Activated CD4-positive, alpha-beta T cell treated with anti-CD3 and anti-CD28 coated beads, Interleukin-2, amount 50 U/mL, for 24 hours (primary cell): ENCODE data around the gene TMTC2.

ENCODE experiments used
- DNase-seq, 2 donors: peaks; one replicate each; pipeline ENCODE4 v3.0.0-alpha.2; 2020; ENCODE audit warnings: low read depth in 1 of 2, low spot score in 1 of 2

TMTC2 gene

GRCh38 chr12:82876075-82876474 is 189.4 kb downstream of the TMTC2 start:
- no peak for DNase-seq

- no peak for DNase-seq
Measured at GRCh38 chr12:82877963-82878362, 191.3 kb downstream of the TMTC2 start.

GRCh38 chr12:82880442-82880901 is 193.8 kb downstream of the TMTC2 start:
- no peak for DNase-seq

GRCh38 chr12:82883394-82884355 is 197.0 kb downstream of the TMTC2 start:
- no peak for DNase-seq

- DNase-seq = no peak
Measured at GRCh38 chr12:82886671-82887340, 200.1 kb downstream of the TMTC2 start.

GRCh38 chr12:82893896-82894295 is 207.2 kb downstream of the TMTC2 start:
- no peak for DNase-seq

GRCh38 chr12:82896277-82896676 is 209.6 kb downstream of the TMTC2 start:
- no peak for DNase-seq

GRCh38 chr12:82896979-82897378 is 210.3 kb downstream of the TMTC2 start:
- no peak for DNase-seq

GRCh38 chr12:82898441-82898840 is 211.7 kb downstream of the TMTC2 start:
- DNase-seq = no peak

- DNase-seq = no peak
Measured at GRCh38 chr12:82904219-82904790, 217.6 kb downstream of the TMTC2 start.

GRCh38 chr12:82910246-82910893 is 223.7 kb downstream of the TMTC2 start:
- no peak for DNase-seq

- no peak for DNase-seq
Measured at GRCh38 chr12:82912406-82912805, 225.7 kb downstream of the TMTC2 start.

GRCh38 chr12:82919388-82920054 is 232.8 kb downstream of the TMTC2 start:
- no peak for DNase-seq

- no peak for DNase-seq
Measured at GRCh38 chr12:82923935-82924334, 237.2 kb downstream of the TMTC2 start.

GRCh38 chr12:82926630-82927029 is 239.9 kb downstream of the TMTC2 start:
- DNase-seq = no peak

GRCh38 chr12:82930301-82930700 is 243.6 kb downstream of the TMTC2 start:
- DNase-seq = no peak

GRCh38 chr12:82931349-82932116 is 244.8 kb downstream of the TMTC2 start:
- no peak for DNase-seq

GRCh38 chr12:82937151-82937550 is 250.4 kb downstream of the TMTC2 start:
- DNase-seq = no peak

- DNase-seq = no peak
Measured at GRCh38 chr12:82942521-82942920, 255.8 kb downstream of the TMTC2 start.

GRCh38 chr12:82942991-82943401 is 256.3 kb downstream of the TMTC2 start:
- no peak for DNase-seq
